HL-60 (cell line): ENCODE data around the gene PLEKHD1.

Source experiments
- DNase-seq, 2 experiments: peaks; one replicate each; pipeline ENCODE4 v3.0.0-alpha.2; 2010 to 2020; ENCODE audit warnings: low read depth in 1 of 2, low spot score in 1 of 2
- H3K27ac ChIP-seq: fragments of 250-450 bp; sonication (Bioruptor Pico); replicated peaks from 2 replicates; pipeline ENCODE4 v1.5.1; 2020; ENCODE audit warnings: mild to moderate bottlenecking, moderate library complexity
- H3K27me3 ChIP-seq: fragments of 250-450 bp; sonication (Bioruptor Pico); 2 replicates; pipeline ENCODE4 v1.5.1; 2021; ENCODE audit warnings: mild to moderate bottlenecking, moderate library complexity; ENCODE audit not compliant: insufficient read depth, poor library complexity, severe bottlenecking
- H3K4me3 ChIP-seq: replicated peaks from 2 replicates; pipeline ENCODE4 v1.5.1; 2011; ENCODE audit warnings: mild to moderate bottlenecking, control low read depth, low read length; ENCODE audit not compliant: insufficient read depth
- CTCF ChIP-seq: IDR thresholded peaks from one replicate; pipeline ENCODE4 v1.5.1; 2011; ENCODE audit warnings: low read length, control low read depth, inconsistent platforms; ENCODE audit not compliant: insufficient read depth
- GABPA ChIP-seq: IDR thresholded peaks from 2 replicates; pipeline ENCODE4 v1.6.1; 2012; ENCODE audit warnings: low read depth
- POLR2AphosphoS5 ChIP-seq: IDR thresholded peaks from 2 replicates; pipeline ENCODE4 v1.6.1; 2012; ENCODE audit warnings: low read depth
- SPI1 ChIP-seq: IDR thresholded peaks from 2 replicates; pipeline ENCODE4 v1.6.1; 2012; ENCODE audit warnings: low read depth, mild to moderate bottlenecking, borderline replicate concordance
- TF ChIP-seq, protein P1 (sequence below): IDR thresholded peaks from 2 replicates; pipeline ENCODE4 v1.6.1; 2012; ENCODE audit warnings: low read depth; ENCODE audit not compliant: insufficient replicate concordance

PLEKHD1 gene

DNA sequence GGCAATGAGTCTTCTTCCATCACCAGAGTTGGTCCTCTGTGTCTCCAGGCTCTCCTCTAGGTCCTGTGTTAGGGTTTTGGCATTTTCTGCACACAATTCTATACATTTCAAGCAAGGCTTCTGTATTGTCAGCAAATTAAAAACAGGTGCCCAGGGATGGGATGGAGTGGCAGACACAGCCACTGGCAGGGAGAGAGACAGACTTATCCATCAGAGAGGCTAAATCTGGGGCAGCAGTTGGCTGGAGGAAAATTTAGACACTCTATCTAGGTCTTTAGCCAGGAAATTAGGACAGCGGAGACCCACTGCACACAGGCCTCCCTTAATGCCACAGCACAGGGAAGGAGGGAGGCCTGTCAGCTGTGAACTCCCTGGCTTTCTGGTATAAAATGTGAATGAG lies 20.2 kb downstream of the PLEKHD1 start:
- no peaks in the 10 kb centered on the region for H3K27me3 ChIP-seq
- no peak for DNase-seq
- no peak overlapping the region for H3K27ac ChIP-seq
- TF ChIP-seq SPI1 (no peak), GABPA (no peak), CTCF (no peak), POLR2AphosphoS5 (no peak)
- TF ChIP-seq, protein P1, sequence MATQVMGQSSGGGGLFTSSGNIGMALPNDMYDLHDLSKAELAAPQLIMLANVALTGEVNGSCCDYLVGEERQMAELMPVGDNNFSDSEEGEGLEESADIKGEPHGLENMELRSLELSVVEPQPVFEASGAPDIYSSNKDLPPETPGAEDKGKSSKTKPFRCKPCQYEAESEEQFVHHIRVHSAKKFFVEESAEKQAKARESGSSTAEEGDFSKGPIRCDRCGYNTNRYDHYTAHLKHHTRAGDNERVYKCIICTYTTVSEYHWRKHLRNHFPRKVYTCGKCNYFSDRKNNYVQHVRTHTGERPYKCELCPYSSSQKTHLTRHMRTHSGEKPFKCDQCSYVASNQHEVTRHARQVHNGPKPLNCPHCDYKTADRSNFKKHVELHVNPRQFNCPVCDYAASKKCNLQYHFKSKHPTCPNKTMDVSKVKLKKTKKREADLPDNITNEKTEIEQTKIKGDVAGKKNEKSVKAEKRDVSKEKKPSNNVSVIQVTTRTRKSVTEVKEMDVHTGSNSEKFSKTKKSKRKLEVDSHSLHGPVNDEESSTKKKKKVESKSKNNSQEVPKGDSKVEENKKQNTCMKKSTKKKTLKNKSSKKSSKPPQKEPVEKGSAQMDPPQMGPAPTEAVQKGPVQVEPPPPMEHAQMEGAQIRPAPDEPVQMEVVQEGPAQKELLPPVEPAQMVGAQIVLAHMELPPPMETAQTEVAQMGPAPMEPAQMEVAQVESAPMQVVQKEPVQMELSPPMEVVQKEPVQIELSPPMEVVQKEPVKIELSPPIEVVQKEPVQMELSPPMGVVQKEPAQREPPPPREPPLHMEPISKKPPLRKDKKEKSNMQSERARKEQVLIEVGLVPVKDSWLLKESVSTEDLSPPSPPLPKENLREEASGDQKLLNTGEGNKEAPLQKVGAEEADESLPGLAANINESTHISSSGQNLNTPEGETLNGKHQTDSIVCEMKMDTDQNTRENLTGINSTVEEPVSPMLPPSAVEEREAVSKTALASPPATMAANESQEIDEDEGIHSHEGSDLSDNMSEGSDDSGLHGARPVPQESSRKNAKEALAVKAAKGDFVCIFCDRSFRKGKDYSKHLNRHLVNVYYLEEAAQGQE, result no peak
- H3K4me3 ChIP-seq, result no peak overlapping the region

- no peak overlapping the region for H3K27ac ChIP-seq
- no peak overlapping the region for H3K4me3 ChIP-seq
- H3K27me3 ChIP-seq, result no peaks in the 10 kb centered on the region
- DNase-seq, result no peak
- TF ChIP-seq POLR2AphosphoS5 (no peak), GABPA (no peak), CTCF (no peak), SPI1 (no peak)
- TF ChIP-seq, protein P1, result no peak
Measured at GRCh38 chr14:69505338-69506240, 21.1 kb downstream of the PLEKHD1 start.

GRCh38 chr14:69506241-69506595 lies 21.7 kb downstream of the PLEKHD1 start:
- TF ChIP-seq GABPA (no peak), CTCF (no peak), POLR2AphosphoS5 (no peak), SPI1 (no peak)
- TF ChIP-seq, protein P1, result no peak
- Histone ChIP-seq H3K4me3 (no peak overlapping the region), H3K27ac (no peak overlapping the region), H3K27me3 (no peaks in the 10 kb centered on the region)
- no peak for DNase-seq
